Neuronal stem cell (in vitro differentiated cells): ENCODE data around the gene TRPM6.

Source experiments
- DNase-seq: peaks from one replicate; pipeline ENCODE4 v3.0.0-alpha.2; 2013; ENCODE audit warnings: low spot score
- H2AFZ ChIP-seq: one replicate; pipeline ENCODE4 v1.6.1; 2013; ENCODE audit warnings: mild to moderate bottlenecking, low read length, inconsistent platforms
- H2AK5ac ChIP-seq: 2 replicates; pipeline ENCODE4 v1.6.1; 2013; ENCODE audit warnings: low read depth, mild to moderate bottlenecking, inconsistent platforms, low read length, moderate library complexity, mixed read lengths
- H2BK120ac ChIP-seq: 2 replicates; pipeline ENCODE4 v1.6.1; 2013; ENCODE audit warnings: low read depth, mild to moderate bottlenecking, inconsistent platforms, low read length, moderate library complexity, mixed read lengths
- H2BK12ac ChIP-seq: one replicate; pipeline ENCODE4 v1.6.1; 2013; ENCODE audit warnings: low read length, inconsistent platforms
- H2BK15ac ChIP-seq: 2 replicates; pipeline ENCODE4 v1.6.1; 2013; ENCODE audit warnings: mild to moderate bottlenecking, low read length, inconsistent platforms, mixed read lengths
- H2BK5ac ChIP-seq: one replicate; pipeline ENCODE4 v1.6.1; 2013; ENCODE audit warnings: inconsistent platforms, mild to moderate bottlenecking, low read length, moderate library complexity
- H3K14ac ChIP-seq: one replicate; pipeline ENCODE4 v1.6.1; 2013; ENCODE audit warnings: low read length, inconsistent platforms
- H3K18ac ChIP-seq: 2 replicates; pipeline ENCODE4 v1.6.1; 2013; ENCODE audit warnings: low read length, inconsistent platforms
- H3K23ac ChIP-seq: 2 replicates; pipeline ENCODE4 v1.6.1; 2013; ENCODE audit warnings: low read depth, mild to moderate bottlenecking, mixed read lengths, low read length, inconsistent platforms; ENCODE audit not compliant: poor library complexity
- H3K27ac ChIP-seq: replicated peaks from 3 replicates; pipeline ENCODE4 v1.5.1; 2013; ENCODE audit warnings: low read length, inconsistent platforms
- H3K27me3 ChIP-seq, 3 experiments: 2 replicates each; pipeline ENCODE4 v1.6.1; 2013; ENCODE audit warnings: low read length in 3 of 3, mild to moderate bottlenecking in 2 of 3, inconsistent platforms in 1 of 3, low read depth in 1 of 3, mixed read lengths in 1 of 3, moderate library complexity in 1 of 3; ENCODE audit not compliant: control insufficient read depth in 3 of 3, insufficient read depth in 3 of 3
- H3K36me3 ChIP-seq, 2 donors: replicated peaks in 1 of 2; 2 replicates each; pipeline ENCODE4 v1.6.1; 2013; ENCODE audit warnings: low read length in 2 of 2; ENCODE audit not compliant: control insufficient read depth in 2 of 2, insufficient read depth in 2 of 2
- H3K4ac ChIP-seq: 2 replicates; pipeline ENCODE4 v1.6.1; 2013; ENCODE audit warnings: inconsistent platforms, mild to moderate bottlenecking, low read length, moderate library complexity
- H3K4me1 ChIP-seq, 2 donors: 1 replicate in 1 of 2; 2 replicates in 1 of 2; pipeline ENCODE4 v1.6.1; 2013; ENCODE audit warnings: low read length in 2 of 2, low read depth in 1 of 2; ENCODE audit not compliant: control insufficient read depth in 2 of 2, insufficient read depth in 1 of 2
- H3K4me2 ChIP-seq: one replicate; pipeline ENCODE4 v1.6.1; 2013; ENCODE audit warnings: mild to moderate bottlenecking, low read length, inconsistent platforms; ENCODE audit not compliant: insufficient read depth, poor library complexity, severe bottlenecking
- H3K4me3 ChIP-seq, 2 donors: 2 replicates each; pipeline ENCODE4 v1.5.1; 2013; ENCODE audit warnings: low read length in 2 of 2, mild to moderate bottlenecking in 2 of 2, inconsistent platforms in 1 of 2, moderate library complexity in 1 of 2
- H3K79me1 ChIP-seq: one replicate; pipeline ENCODE4 v1.6.1; 2013; ENCODE audit warnings: low read depth, mild to moderate bottlenecking, inconsistent platforms, low read length, moderate library complexity
- H3K9ac ChIP-seq: one replicate; pipeline ENCODE4 v1.6.1; 2013; ENCODE audit warnings: mild to moderate bottlenecking, low read depth, low read length, inconsistent platforms; ENCODE audit not compliant: poor library complexity
- H3K9me3 ChIP-seq, 2 donors: replicated peaks in 1 of 2; 2 replicates each; pipeline versions ENCODE3 to v1.6.1; 2013; ENCODE audit warnings: low read length in 2 of 2, mild to moderate bottlenecking in 2 of 2, inconsistent platforms in 1 of 2, low read depth in 1 of 2, mixed read lengths in 1 of 2, moderate library complexity in 1 of 2; ENCODE audit not compliant: control insufficient read depth in 2 of 2, insufficient read depth in 1 of 2
- H4K8ac ChIP-seq: one replicate; pipeline ENCODE4 v1.6.1; 2013; ENCODE audit warnings: low read depth, mild to moderate bottlenecking, inconsistent platforms, low read length, moderate library complexity
- H4K91ac ChIP-seq: one replicate; pipeline ENCODE4 v1.6.1; 2013; ENCODE audit warnings: low read length, low read depth, mild to moderate bottlenecking, inconsistent platforms; ENCODE audit not compliant: poor library complexity
- WGBS, 2 donors: extraction: QIAGEN DNeasy Blood & Tissue Kit; methylation state at CpG; one replicate each; pipeline ENCODE4 v1.1.7; 2013; ENCODE audit warnings: missing lambda C conversion rate in 2 of 2, mixed read lengths in 1 of 2; ENCODE audit not compliant: insufficient read length in 2 of 2, insufficient replicate concordance in 1 of 2; ENCODE audit errors: extremely low coverage in 2 of 2; 5-methylcytosine and 5-hydroxymethylcytosine counted together

The TRPM6 gene

DNA sequence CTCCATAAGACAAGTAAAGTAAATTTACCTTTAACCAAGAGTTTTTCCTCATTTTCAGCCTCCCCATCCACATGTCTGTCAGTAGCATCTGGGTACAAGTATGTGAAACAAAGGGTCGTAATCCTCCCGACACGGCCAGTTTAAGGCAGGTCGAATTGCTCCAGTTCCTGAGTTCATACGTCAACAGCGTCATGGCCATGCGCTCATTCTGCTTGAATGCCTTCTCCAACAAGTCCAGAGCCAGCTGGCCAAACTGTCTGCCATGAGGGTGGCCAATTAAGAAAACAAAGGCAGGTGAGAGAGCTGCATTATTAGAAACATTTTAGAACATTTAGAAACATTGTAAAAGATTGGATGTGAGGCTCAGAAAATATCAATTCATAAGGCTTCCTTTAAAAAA, 87.5 kb downstream of the TRPM6 start:
- no peak overlapping the region for H2AK5ac ChIP-seq
- H3K9me3 ChIP-seq: no peaks in the 10 kb centered on the region
- H2BK120ac ChIP-seq: no peak overlapping the region
- H3K18ac ChIP-seq: no peak overlapping the region
- H2AFZ ChIP-seq: no peak overlapping the region
- DNase-seq: no peak
- H3K14ac ChIP-seq: no peak overlapping the region
- no peak overlapping the region for H2BK15ac ChIP-seq
- no CpG with 5 or more reads among the region's 7 CpGs for WGBS, 2 donors
- H3K79me1 ChIP-seq: no peaks in the 10 kb centered on the region
- H4K8ac ChIP-seq: no peak overlapping the region
- H4K91ac ChIP-seq: no peak overlapping the region
- H3K23ac ChIP-seq: no peak overlapping the region
- H3K4me2 ChIP-seq: no peak overlapping the region
- H3K4me3 ChIP-seq: no peak overlapping the region
- H3K4ac ChIP-seq: no peak overlapping the region
- H3K27ac ChIP-seq: no peak overlapping the region
- no peaks in the 10 kb centered on the region for H3K36me3 ChIP-seq
- H3K4me1 ChIP-seq: no peaks in the 10 kb centered on the region
- no peaks in the 10 kb centered on the region for H3K27me3 ChIP-seq
- no peak overlapping the region for H3K9ac ChIP-seq
- H2BK5ac ChIP-seq: no peak overlapping the region
- H2BK12ac ChIP-seq: no peak overlapping the region

DNA sequence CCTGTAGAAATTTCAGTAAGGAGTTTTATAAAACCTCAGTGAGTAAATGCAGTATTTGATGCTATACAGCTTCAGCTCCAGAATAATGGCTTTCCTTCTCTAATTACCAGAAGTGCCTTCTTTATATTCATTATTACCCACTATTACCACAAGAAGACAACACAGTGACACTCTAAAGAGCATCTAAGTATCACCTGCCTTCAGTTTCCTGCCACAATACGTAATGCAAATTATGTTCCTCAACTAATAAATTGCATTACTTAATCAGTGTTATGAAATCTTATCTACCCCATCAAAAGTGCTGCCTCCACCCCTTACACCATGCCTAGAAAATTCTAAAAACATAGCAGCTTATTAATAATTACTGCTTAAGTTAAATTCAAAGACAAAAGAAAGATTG, 91.9 kb downstream of the TRPM6 start:
- no peak overlapping the region for H4K8ac ChIP-seq
- no peak overlapping the region for H4K91ac ChIP-seq
- H3K4me1 ChIP-seq: no peaks in the 10 kb centered on the region
- H3K18ac ChIP-seq: no peak overlapping the region
- WGBS, 2 donors: no CpG with 5 or more reads among the region's 1 CpG
- H3K79me1 ChIP-seq: no peaks in the 10 kb centered on the region
- no peak overlapping the region for H2AFZ ChIP-seq
- no peak overlapping the region for H2BK15ac ChIP-seq
- H3K9me3 ChIP-seq: no peaks in the 10 kb centered on the region
- H3K36me3 ChIP-seq: no peaks in the 10 kb centered on the region
- H3K4ac ChIP-seq: no peak overlapping the region
- DNase-seq: no peak
- H2BK12ac ChIP-seq: no peak overlapping the region
- no peak overlapping the region for H2BK120ac ChIP-seq
- H3K14ac ChIP-seq: no peak overlapping the region
- H3K27me3 ChIP-seq: no peaks in the 10 kb centered on the region
- H3K27ac ChIP-seq: no peak overlapping the region
- H3K4me2 ChIP-seq: no peak overlapping the region
- H2BK5ac ChIP-seq: no peak overlapping the region
- no peak overlapping the region for H3K9ac ChIP-seq
- no peak overlapping the region for H2AK5ac ChIP-seq
- H3K4me3 ChIP-seq: no peak overlapping the region
- H3K23ac ChIP-seq: no peak overlapping the region

DNA sequence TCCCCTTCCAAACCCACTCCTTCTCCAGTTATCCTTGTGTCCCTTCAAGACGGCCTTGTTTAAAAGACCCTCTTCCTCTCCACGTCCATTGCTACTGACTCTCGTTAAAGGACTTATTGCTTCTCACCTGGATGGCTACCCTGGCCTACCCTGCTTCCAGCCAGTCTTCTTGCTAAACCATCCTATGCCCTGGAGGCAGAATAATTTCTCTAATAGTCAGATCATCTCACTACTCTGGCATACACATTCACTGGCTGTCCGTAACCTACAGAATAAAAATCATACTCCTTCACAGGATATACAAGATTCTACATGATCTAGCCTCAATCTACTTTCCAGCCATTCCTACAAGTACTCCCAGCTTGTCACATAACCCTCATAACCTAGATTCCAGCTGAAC, 92.6 kb downstream of the TRPM6 start:
- H3K4ac ChIP-seq: no peak overlapping the region
- no peaks in the 10 kb centered on the region for H3K27me3 ChIP-seq
- no peak overlapping the region for H2AK5ac ChIP-seq
- no peak overlapping the region for H3K27ac ChIP-seq
- no peak overlapping the region for H2BK5ac ChIP-seq
- H3K9ac ChIP-seq: no peak overlapping the region
- H2BK120ac ChIP-seq: no peak overlapping the region
- no peak overlapping the region for H3K4me2 ChIP-seq
- H3K9me3 ChIP-seq: no peaks in the 10 kb centered on the region
- H2BK15ac ChIP-seq: no peak overlapping the region
- H3K4me3 ChIP-seq: no peak overlapping the region
- no peak for DNase-seq
- H3K23ac ChIP-seq: no peak overlapping the region
- no peak overlapping the region for H4K91ac ChIP-seq
- no peak overlapping the region for H4K8ac ChIP-seq
- H3K4me1 ChIP-seq: no peaks in the 10 kb centered on the region
- WGBS, 2 donors: no CpG with 5 or more reads among the region's 4 CpGs
- H3K36me3 ChIP-seq: no peaks in the 10 kb centered on the region
- no peak overlapping the region for H3K18ac ChIP-seq
- no peak overlapping the region for H2AFZ ChIP-seq
- no peak overlapping the region for H2BK12ac ChIP-seq
- no peaks in the 10 kb centered on the region for H3K79me1 ChIP-seq
- no peak overlapping the region for H3K14ac ChIP-seq

DNA sequence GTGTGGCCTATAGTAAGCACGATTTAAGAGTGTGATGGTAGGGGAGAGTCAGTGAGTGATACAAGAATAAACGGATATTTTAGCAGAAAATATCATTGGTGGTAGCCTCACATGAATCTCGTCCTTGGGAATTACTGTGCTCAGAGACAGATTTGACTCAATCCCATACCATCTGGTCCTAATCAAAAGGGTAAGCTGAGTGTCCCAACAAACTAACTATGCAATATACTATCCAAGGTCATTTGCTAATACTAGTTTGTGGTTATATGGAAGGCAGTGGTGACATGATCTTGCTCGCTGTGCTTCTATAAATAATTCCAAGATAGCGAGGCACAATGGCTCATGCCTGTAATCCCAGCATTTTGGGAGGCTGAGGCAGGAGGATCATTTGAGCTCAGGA, 103.2 kb downstream of the TRPM6 start:
- Histone ChIP-seq H2AK5ac (no peak overlapping the region), H2AFZ (no peak overlapping the region), H2BK5ac (no peak overlapping the region), H3K4me3 (no peak overlapping the region), H3K27me3 (no peaks in the 10 kb centered on the region), H3K79me1 (no peaks in the 10 kb centered on the region), H3K18ac (no peak overlapping the region), H2BK15ac (no peak overlapping the region), H3K14ac (no peak overlapping the region), H3K4me2 (no peak overlapping the region), H4K8ac (no peak overlapping the region), H3K27ac (no peak overlapping the region), H3K36me3 (no peaks in the 10 kb centered on the region), H3K23ac (no peak overlapping the region), H3K9me3 (no peaks in the 10 kb centered on the region), H2BK12ac (no peak overlapping the region), H3K9ac (no peak overlapping the region), H4K91ac (no peak overlapping the region), H2BK120ac (no peak overlapping the region), H3K4me1 (no peaks in the 10 kb centered on the region), H3K4ac (no peak overlapping the region)
- no CpG with 5 or more reads among the region's 5 CpGs for WGBS, 2 donors
- no peak for DNase-seq
